Measurements from ENCODE around the gene LRRC28. TPM values are rescaled to one million over a fixed set of nuclear protein-coding genes. Genes with fewer than 3 reads are reported as not detected.

The LRRC28 gene
- total and polyA plus RNA-seq, 2 experiments from 2014 or later, result 24.9 to 45.5 TPM

- no peak for TF ChIP-seq CTCF (IDR thresholded peaks at IDR 0.05; ENCODE audit: low read depth, low read length)
- no peak overlapping the region for H3K4me3 ChIP-seq
- H3K36me3 ChIP-seq, result no peaks in the 10 kb centered on the region
- H3K27me3 ChIP-seq, result no peaks in the 10 kb centered on the region
- H3K27ac ChIP-seq, result no peak overlapping the region
- H3K4me1 ChIP-seq (ENCODE audit: low read depth), result peaks cover 13% of the 10 kb centered on the region
- no peak for DNase-seq (ENCODE audit: low read depth in 1 of 2, low spot score in 1 of 2)
- H3K9me3 ChIP-seq (ENCODE audit: low read depth), result no peaks in the 10 kb centered on the region
Measured at GRCh38 chr15:99403597-99403996, 152.3 kb downstream of the LRRC28 start.

GRCh38 chr15:99404454-99404853 is 153.2 kb downstream of the LRRC28 start:
- H3K27ac ChIP-seq, result no peak overlapping the region
- H3K4me3 ChIP-seq, result no peak overlapping the region
- H3K36me3 ChIP-seq, result no peaks in the 10 kb centered on the region
- no peaks in the 10 kb centered on the region for H3K27me3 ChIP-seq
- DNase-seq (ENCODE audit: low read depth in 1 of 2, low spot score in 1 of 2), result no peak
- no peak for TF ChIP-seq CTCF (IDR thresholded peaks at IDR 0.05; ENCODE audit: low read depth, low read length)
- H3K9me3 ChIP-seq (ENCODE audit: low read depth), result no peaks in the 10 kb centered on the region
- H3K4me1 ChIP-seq (ENCODE audit: low read depth), result peaks cover 13% of the 10 kb centered on the region

GRCh38 chr15:99406120-99406519 is 154.8 kb downstream of the LRRC28 start:
- no peaks in the 10 kb centered on the region for H3K36me3 ChIP-seq

GRCh38 chr15:99406716-99407487 is 155.6 kb downstream of the LRRC28 start:
- H3K36me3 ChIP-seq, result no peaks in the 10 kb centered on the region
- no peak for TF ChIP-seq CTCF (IDR thresholded peaks at IDR 0.05; ENCODE audit: low read depth, low read length)
- DNase-seq (ENCODE audit: low read depth in 1 of 2, low spot score in 1 of 2), result no peak
- H3K27me3 ChIP-seq, result no peaks in the 10 kb centered on the region
- H3K9me3 ChIP-seq (ENCODE audit: low read depth), result no peaks in the 10 kb centered on the region
- peaks cover 3% of the 10 kb centered on the region for H3K4me1 ChIP-seq (ENCODE audit: low read depth)
- H3K27ac ChIP-seq, result no peak overlapping the region
- no peak overlapping the region for H3K4me3 ChIP-seq

More at GRCh38 chr15:99406120-99406519, 154.8 kb downstream of the LRRC28 start:
- H3K9me3 ChIP-seq (ENCODE audit: low read depth), result no peaks in the 10 kb centered on the region
- no peak for DNase-seq (ENCODE audit: low read depth in 1 of 2, low spot score in 1 of 2)
- no peak overlapping the region for H3K4me3 ChIP-seq
- no peak overlapping the region for H3K27ac ChIP-seq
- no peaks in the 10 kb centered on the region for H3K27me3 ChIP-seq
- H3K4me1 ChIP-seq (ENCODE audit: low read depth), result peaks cover 11% of the 10 kb centered on the region
- TF ChIP-seq CTCF (IDR thresholded peaks at IDR 0.05; ENCODE audit: low read depth, low read length), result no peak

- no peaks in the 10 kb centered on the region for H3K36me3 ChIP-seq
- no peak for DNase-seq (ENCODE audit: low read depth in 1 of 2, low spot score in 1 of 2)
- no peaks in the 10 kb centered on the region for H3K4me1 ChIP-seq (ENCODE audit: low read depth)
- no peak overlapping the region for H3K27ac ChIP-seq
- no peaks in the 10 kb centered on the region for H3K27me3 ChIP-seq
- H3K9me3 ChIP-seq (ENCODE audit: low read depth), result no peaks in the 10 kb centered on the region
- no peak for TF ChIP-seq CTCF (IDR thresholded peaks at IDR 0.05; ENCODE audit: low read depth, low read length)
- H3K4me3 ChIP-seq, result no peak overlapping the region
Measured at GRCh38 chr15:99407716-99408115, 156.4 kb downstream of the LRRC28 start.
